ENCODE measurements around the gene NINJ1.

NINJ1 gene

GRCh38 chr9:93087971-93088655 lies 45.9 kb downstream of the NINJ1 start:
- no peaks in the 10 kb centered on the region for H3K4me1 ChIP-seq (ENCODE audit: insufficient read depth, poor library complexity, severe bottlenecking)
- no peak for TF ChIP-seq CTCF (IDR thresholded peaks at IDR 0.05; ENCODE audit: poor library complexity, severe bottlenecking)

GRCh38 chr9:93086447-93087224 lies 47.4 kb downstream of the NINJ1 start:
- DNase-seq (ENCODE audit: low spot score), result no peak

More at GRCh38 chr9:93087971-93088655, 45.9 kb downstream of the NINJ1 start:
- DNase-seq (ENCODE audit: low spot score) (no peak), ATAC-seq (ENCODE audit: low read depth) (no peak)
- Histone ChIP-seq H3K27ac (ENCODE audit: poor library complexity, severe bottlenecking) (no peak overlapping the region), H3K9me3 (ENCODE audit: severe bottlenecking) (no peaks in the 10 kb centered on the region), H3K4me3 (ENCODE audit: severe bottlenecking) (no peak overlapping the region), H3K36me3 (ENCODE audit: low read depth) (no peaks in the 10 kb centered on the region), H3K27me3 (ENCODE audit: insufficient read depth, poor library complexity, severe bottlenecking) (no peaks in the 10 kb centered on the region)

GRCh38 chr9:93085676-93086075 lies 48.4 kb downstream of the NINJ1 start:
- no peak for DNase-seq (ENCODE audit: low spot score)
- no peak for ATAC-seq (ENCODE audit: low read depth)
- Histone ChIP-seq H3K27me3 (ENCODE audit: insufficient read depth, poor library complexity, severe bottlenecking) (no peaks in the 10 kb centered on the region), H3K36me3 (ENCODE audit: low read depth) (no peaks in the 10 kb centered on the region), H3K4me3 (ENCODE audit: severe bottlenecking) (no peak overlapping the region), H3K27ac (ENCODE audit: poor library complexity, severe bottlenecking) (no peak overlapping the region), H3K4me1 (ENCODE audit: insufficient read depth, poor library complexity, severe bottlenecking) (no peaks in the 10 kb centered on the region), H3K9me3 (ENCODE audit: severe bottlenecking) (no peaks in the 10 kb centered on the region)
- TF ChIP-seq CTCF (IDR thresholded peaks at IDR 0.05; ENCODE audit: poor library complexity, severe bottlenecking), result no peak

More at GRCh38 chr9:93086447-93087224, 47.4 kb downstream of the NINJ1 start:
- H3K4me1 ChIP-seq (ENCODE audit: insufficient read depth, poor library complexity, severe bottlenecking), result no peaks in the 10 kb centered on the region
- TF ChIP-seq CTCF (IDR thresholded peaks at IDR 0.05; ENCODE audit: poor library complexity, severe bottlenecking), result no peak
- no peaks in the 10 kb centered on the region for H3K27me3 ChIP-seq (ENCODE audit: insufficient read depth, poor library complexity, severe bottlenecking)
- H3K27ac ChIP-seq (ENCODE audit: poor library complexity, severe bottlenecking), result no peak overlapping the region
- no peaks in the 10 kb centered on the region for H3K36me3 ChIP-seq (ENCODE audit: low read depth)
- no peaks in the 10 kb centered on the region for H3K9me3 ChIP-seq (ENCODE audit: severe bottlenecking)
- H3K4me3 ChIP-seq (ENCODE audit: severe bottlenecking), result no peak overlapping the region
- no peak for ATAC-seq (ENCODE audit: low read depth)

- H3K27ac ChIP-seq (ENCODE audit: poor library complexity, severe bottlenecking), result no peak overlapping the region
- no peak for TF ChIP-seq CTCF (IDR thresholded peaks at IDR 0.05; ENCODE audit: poor library complexity, severe bottlenecking)
- no peaks in the 10 kb centered on the region for H3K36me3 ChIP-seq (ENCODE audit: low read depth)
- no peaks in the 10 kb centered on the region for H3K9me3 ChIP-seq (ENCODE audit: severe bottlenecking)
- no peaks in the 10 kb centered on the region for H3K4me1 ChIP-seq (ENCODE audit: insufficient read depth, poor library complexity, severe bottlenecking)
- H3K4me3 ChIP-seq (ENCODE audit: severe bottlenecking), result no peak overlapping the region
- no peaks in the 10 kb centered on the region for H3K27me3 ChIP-seq (ENCODE audit: insufficient read depth, poor library complexity, severe bottlenecking)
- ATAC-seq (ENCODE audit: low read depth) (no peak), DNase-seq (ENCODE audit: low spot score) (no peak)
Observed at GRCh38 chr9:93084471-93084881, 49.6 kb downstream of the NINJ1 start.
